PC-9 (cell line): ENCODE data around the gene CHM.

ENCODE experiments used
- EZH2 ChIP-seq: fragments of 200-600 bp; sonication (generic); IDR thresholded peaks from 2 replicates; pipeline ENCODE4 v1.8.0; 2017; ENCODE audit warnings: antibody characterized with exemption, low read depth
- TF ChIP-seq, protein P1 (sequence below): fragments of 200-600 bp; sonication (generic); conservative IDR thresholded peaks from 2 replicates; pipeline ENCODE4 v1.6.1; 2017; ENCODE audit warnings: mixed run types, antibody characterized with exemption, mild to moderate bottlenecking, moderate library complexity

DNA sequence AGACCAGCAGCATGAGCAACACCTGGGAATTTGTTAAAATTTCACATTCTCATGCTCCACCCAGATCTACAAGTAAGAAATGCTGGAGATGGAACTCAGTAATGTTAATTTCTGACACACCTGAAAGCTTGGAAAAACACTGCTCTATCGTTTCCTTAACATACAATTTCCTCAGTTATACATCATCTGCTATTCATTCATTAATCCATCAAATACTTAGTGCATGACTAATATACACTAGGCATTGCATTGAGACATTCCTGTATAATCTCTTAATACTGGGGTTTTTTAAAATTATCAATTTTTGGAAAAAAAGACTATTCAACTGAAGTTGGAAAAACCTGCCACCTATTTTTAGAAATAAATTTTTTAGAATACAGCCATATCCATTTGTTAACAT lies 106.1 kb downstream of the CHM start:
- TF ChIP-seq, protein P1, sequence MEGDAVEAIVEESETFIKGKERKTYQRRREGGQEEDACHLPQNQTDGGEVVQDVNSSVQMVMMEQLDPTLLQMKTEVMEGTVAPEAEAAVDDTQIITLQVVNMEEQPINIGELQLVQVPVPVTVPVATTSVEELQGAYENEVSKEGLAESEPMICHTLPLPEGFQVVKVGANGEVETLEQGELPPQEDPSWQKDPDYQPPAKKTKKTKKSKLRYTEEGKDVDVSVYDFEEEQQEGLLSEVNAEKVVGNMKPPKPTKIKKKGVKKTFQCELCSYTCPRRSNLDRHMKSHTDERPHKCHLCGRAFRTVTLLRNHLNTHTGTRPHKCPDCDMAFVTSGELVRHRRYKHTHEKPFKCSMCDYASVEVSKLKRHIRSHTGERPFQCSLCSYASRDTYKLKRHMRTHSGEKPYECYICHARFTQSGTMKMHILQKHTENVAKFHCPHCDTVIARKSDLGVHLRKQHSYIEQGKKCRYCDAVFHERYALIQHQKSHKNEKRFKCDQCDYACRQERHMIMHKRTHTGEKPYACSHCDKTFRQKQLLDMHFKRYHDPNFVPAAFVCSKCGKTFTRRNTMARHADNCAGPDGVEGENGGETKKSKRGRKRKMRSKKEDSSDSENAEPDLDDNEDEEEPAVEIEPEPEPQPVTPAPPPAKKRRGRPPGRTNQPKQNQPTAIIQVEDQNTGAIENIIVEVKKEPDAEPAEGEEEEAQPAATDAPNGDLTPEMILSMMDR: no peak
- TF ChIP-seq EZH2: no peak
